ENCODE measurements around the gene ATP6V0E2.

ATP6V0E2 gene

GRCh38 chr7:149838992-149839408 lies 34.8 kb upstream of the ATP6V0E2 start:
- peak; percentile 24 for DNase-seq

GRCh38 chr7:149839933-149840332 lies 33.8 kb upstream of the ATP6V0E2 start:
- DNase-seq = no peak

- DNase-seq = no peak
Measured at GRCh38 chr7:149843566-149843965, 30.2 kb upstream of the ATP6V0E2 start.

- DNase-seq = no peak
Measured at GRCh38 chr7:149844445-149844844, 29.3 kb upstream of the ATP6V0E2 start.

- DNase-seq = no peak
Measured at GRCh38 chr7:149845257-149845980, 28.4 kb upstream of the ATP6V0E2 start.

GRCh38 chr7:149846021-149846420 lies 27.7 kb upstream of the ATP6V0E2 start:
- DNase-seq = no peak

GRCh38 chr7:149846436-149847046 lies 27.2 kb upstream of the ATP6V0E2 start:
- no peak for DNase-seq

- DNase-seq = no peak
Measured at GRCh38 chr7:149849174-149849573, 24.6 kb upstream of the ATP6V0E2 start.

- no peak for DNase-seq
Measured at GRCh38 chr7:149850007-149850594, 23.7 kb upstream of the ATP6V0E2 start.

- no peak for DNase-seq
Measured at GRCh38 chr7:149850716-149851115, 23.1 kb upstream of the ATP6V0E2 start.

- no peak for DNase-seq
Measured at GRCh38 chr7:149851449-149851848, 22.3 kb upstream of the ATP6V0E2 start.

GRCh38 chr7:149853157-149853556 lies 20.6 kb upstream of the ATP6V0E2 start:
- DNase-seq = no peak

- DNase-seq = peak; percentile 95
Measured at GRCh38 chr7:149854611-149855360, 19.0 kb upstream of the ATP6V0E2 start.

- DNase-seq = peak; percentile 55
Measured at GRCh38 chr7:149855361-149856305, 18.1 kb upstream of the ATP6V0E2 start.

GRCh38 chr7:149856583-149856982 lies 17.2 kb upstream of the ATP6V0E2 start:
- DNase-seq = no peak

- DNase-seq = no peak
Measured at GRCh38 chr7:149859369-149859768, 14.4 kb upstream of the ATP6V0E2 start.

GRCh38 chr7:149859876-149860275 lies 13.9 kb upstream of the ATP6V0E2 start:
- no peak for DNase-seq

- DNase-seq = no peak
Measured at GRCh38 chr7:149860821-149861727, 12.7 kb upstream of the ATP6V0E2 start.

GRCh38 chr7:149861728-149862045 lies 12.1 kb upstream of the ATP6V0E2 start:
- no peak for DNase-seq

- no peak for DNase-seq
Measured at GRCh38 chr7:149862156-149862555, 11.6 kb upstream of the ATP6V0E2 start.

- DNase-seq = no peak
Measured at GRCh38 chr7:149863500-149863899, 10.3 kb upstream of the ATP6V0E2 start.

All from NCI-H345 (cell line).